SU-DHL-6 (cell line): Measurements from ENCODE around the gene CRYBG1.

Source experiments
- H2AFZ ChIP-seq: fragments of 200-600 bp; sonication (generic); 2 replicates; pipeline ENCODE4 v1.6.1; 2014; ENCODE audit warnings: low read depth, mild to moderate bottlenecking, moderate library complexity, mixed read lengths, antibody characterized with exemption, low read length; ENCODE audit not compliant: severe bottlenecking
- H3F3A ChIP-seq: fragments of 200-600 bp; shearing (Covaris generic); 2 replicates; pipeline ENCODE4 v1.6.0; 2016; ENCODE audit warnings: antibody characterized with exemption, mild to moderate bottlenecking; ENCODE audit not compliant: insufficient read depth
- H3K27ac ChIP-seq: fragments of 200-600 bp; sonication (generic); 2 replicates; pipeline ENCODE4 v1.5.1; 2016; ENCODE audit warnings: low read depth, mild to moderate bottlenecking, low read length, moderate library complexity, mixed read lengths
- H3K27me3 ChIP-seq: fragments of 200-600 bp; sonication (generic), shearing (Covaris generic); 2 replicates; pipeline ENCODE4 v1.6.0; 2014; ENCODE audit warnings: mild to moderate bottlenecking, low read length
- H3K36me3 ChIP-seq: fragments of 200-600 bp; sonication (generic); 2 replicates; pipeline ENCODE4 v1.6.1; 2014; ENCODE audit warnings: mild to moderate bottlenecking, low read length, mixed read lengths
- H3K4me2 ChIP-seq: fragments of 300-600, 200-600 bp; shearing (Covaris generic), sonication (generic); 2 replicates; pipeline ENCODE4 v1.6.0; 2014; ENCODE audit warnings: low read length, low read depth, mild to moderate bottlenecking; ENCODE audit not compliant: poor library complexity, severe bottlenecking
- H3K4me3 ChIP-seq: fragments of 200-600 bp; sonication (generic); 2 replicates; pipeline ENCODE4 v1.5.1; 2014; ENCODE audit warnings: antibody characterized with exemption, low read length, mild to moderate bottlenecking, mixed read lengths; ENCODE audit not compliant: insufficient read depth, poor library complexity, severe bottlenecking
- H3K79me2 ChIP-seq: fragments of 200-600 bp; sonication (generic); 2 replicates; pipeline ENCODE4 v1.6.1; 2014; ENCODE audit warnings: mild to moderate bottlenecking, low read length, moderate library complexity; ENCODE audit not compliant: insufficient read depth
- H3K9ac ChIP-seq: fragments of 200-600 bp; sonication (generic); 2 replicates; pipeline ENCODE4 v1.7.0; 2014; ENCODE audit warnings: mild to moderate bottlenecking, low read length
- H3K9me2 ChIP-seq: fragments of 200-600 bp; sonication (generic); replicated peaks from 2 replicates; pipeline ENCODE4 v1.6.1; 2014; ENCODE audit warnings: low read length; ENCODE audit not compliant: insufficient read depth
- H3K9me3 ChIP-seq: fragments of 200-600 bp; sonication (generic); 2 replicates; pipeline ENCODE4 v1.6.1; 2014; ENCODE audit warnings: low read length, mixed read lengths; ENCODE audit not compliant: insufficient read depth
- H4K20me1 ChIP-seq: fragments of 200-600 bp; sonication (generic); 2 replicates; pipeline ENCODE4 v1.6.1; 2014; ENCODE audit warnings: low read depth, mild to moderate bottlenecking, antibody characterized with exemption, low read length, moderate library complexity, mixed read lengths
- EZH2phosphoT487 ChIP-seq: fragments of 200-600 bp; sonication (generic), shearing (Covaris generic); conservative IDR thresholded peaks from 2 replicates; pipeline ENCODE4 v1.6.1; 2018; ENCODE audit warnings: mild to moderate bottlenecking, antibody characterized with exemption, low read length, moderate library complexity, mixed read lengths
- TF ChIP-seq, protein P1 (sequence below): fragments of 200-600 bp; sonication (generic); IDR thresholded peaks from one replicate; pipeline ENCODE4 v1.5.1; 2017; ENCODE audit warnings: antibody characterized with exemption, mild to moderate bottlenecking, low read length, moderate library complexity; ENCODE audit not compliant: insufficient read depth, poor library complexity, severe bottlenecking

The CRYBG1 gene

DNA sequence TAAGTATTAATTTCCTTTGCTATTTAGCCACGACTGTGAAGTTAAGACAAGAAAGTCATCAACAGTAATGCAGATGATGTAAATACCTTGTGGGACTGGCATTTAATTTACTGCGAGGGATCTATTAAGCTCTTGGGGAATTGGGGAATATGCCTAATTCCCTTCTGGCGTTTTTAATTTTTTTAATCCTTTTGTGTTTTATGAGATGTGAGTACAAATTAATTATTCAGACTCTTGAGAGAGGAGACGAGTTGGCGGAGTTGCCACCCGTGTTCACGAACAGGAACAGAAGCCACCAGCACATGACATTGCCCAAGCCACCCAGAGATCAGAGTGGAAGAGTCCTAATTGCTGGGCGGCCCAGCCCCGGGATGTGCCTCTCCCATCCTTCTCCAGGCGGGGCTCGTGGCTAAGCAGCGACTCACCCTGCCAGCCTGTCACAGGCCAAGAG lies 533 bp upstream of the CRYBG1 start:
- H3K27me3 ChIP-seq, result no peaks in the 10 kb centered on the region
- no peak overlapping the region for H2AFZ ChIP-seq
- no peaks in the 10 kb centered on the region for H3K9me3 ChIP-seq
- H3K79me2 ChIP-seq, result no peaks in the 10 kb centered on the region
- no peaks in the 10 kb centered on the region for H3K9me2 ChIP-seq
- no peak overlapping the region for H3K27ac ChIP-seq
- H3K36me3 ChIP-seq, result no peaks in the 10 kb centered on the region
- H3K9ac ChIP-seq, result no peak overlapping the region
- no peak for TF ChIP-seq EZH2phosphoT487
- TF ChIP-seq, protein P1, sequence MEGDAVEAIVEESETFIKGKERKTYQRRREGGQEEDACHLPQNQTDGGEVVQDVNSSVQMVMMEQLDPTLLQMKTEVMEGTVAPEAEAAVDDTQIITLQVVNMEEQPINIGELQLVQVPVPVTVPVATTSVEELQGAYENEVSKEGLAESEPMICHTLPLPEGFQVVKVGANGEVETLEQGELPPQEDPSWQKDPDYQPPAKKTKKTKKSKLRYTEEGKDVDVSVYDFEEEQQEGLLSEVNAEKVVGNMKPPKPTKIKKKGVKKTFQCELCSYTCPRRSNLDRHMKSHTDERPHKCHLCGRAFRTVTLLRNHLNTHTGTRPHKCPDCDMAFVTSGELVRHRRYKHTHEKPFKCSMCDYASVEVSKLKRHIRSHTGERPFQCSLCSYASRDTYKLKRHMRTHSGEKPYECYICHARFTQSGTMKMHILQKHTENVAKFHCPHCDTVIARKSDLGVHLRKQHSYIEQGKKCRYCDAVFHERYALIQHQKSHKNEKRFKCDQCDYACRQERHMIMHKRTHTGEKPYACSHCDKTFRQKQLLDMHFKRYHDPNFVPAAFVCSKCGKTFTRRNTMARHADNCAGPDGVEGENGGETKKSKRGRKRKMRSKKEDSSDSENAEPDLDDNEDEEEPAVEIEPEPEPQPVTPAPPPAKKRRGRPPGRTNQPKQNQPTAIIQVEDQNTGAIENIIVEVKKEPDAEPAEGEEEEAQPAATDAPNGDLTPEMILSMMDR, result no peak
- no peak overlapping the region for H3K4me2 ChIP-seq
- H3F3A ChIP-seq, result no peaks in the 10 kb centered on the region
- H4K20me1 ChIP-seq, result no peaks in the 10 kb centered on the region
- H3K4me3 ChIP-seq, result no peak overlapping the region

DNA sequence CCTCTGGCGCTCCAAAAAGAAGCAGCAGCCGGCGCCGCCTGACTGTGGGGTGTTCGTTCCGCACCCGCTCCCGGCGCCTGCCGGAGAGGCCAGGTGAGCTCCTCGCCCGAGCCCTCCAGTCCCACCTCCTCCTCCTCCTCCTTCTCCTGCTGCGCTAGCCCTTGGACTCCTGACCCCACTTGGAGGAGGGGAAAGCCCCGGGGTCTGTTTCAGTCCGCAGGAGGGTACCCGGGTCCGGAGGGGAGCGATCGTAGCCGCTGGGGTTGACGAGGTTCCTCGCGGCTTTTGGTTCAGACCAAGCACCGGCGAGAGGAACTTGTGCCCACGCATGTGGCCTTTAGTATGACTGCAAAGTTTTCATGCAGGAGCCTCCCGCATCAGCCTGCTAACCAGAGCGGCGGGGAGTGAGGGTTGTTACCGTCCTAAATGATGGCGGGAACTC lies 493 bp downstream of the CRYBG1 start:
- Histone ChIP-seq H3K9me2 (no peaks in the 10 kb centered on the region), H3K27ac (no peak overlapping the region), H3K9ac (no peak overlapping the region), H3K79me2 (no peaks in the 10 kb centered on the region), H3K36me3 (no peaks in the 10 kb centered on the region), H3K27me3 (no peaks in the 10 kb centered on the region), H3K4me3 (no peak overlapping the region), H4K20me1 (no peaks in the 10 kb centered on the region), H3F3A (no peaks in the 10 kb centered on the region), H2AFZ (no peak overlapping the region), H3K4me2 (no peak overlapping the region), H3K9me3 (no peaks in the 10 kb centered on the region)
- TF ChIP-seq, protein P1, result no peak
- TF ChIP-seq EZH2phosphoT487, result no peak

DNA sequence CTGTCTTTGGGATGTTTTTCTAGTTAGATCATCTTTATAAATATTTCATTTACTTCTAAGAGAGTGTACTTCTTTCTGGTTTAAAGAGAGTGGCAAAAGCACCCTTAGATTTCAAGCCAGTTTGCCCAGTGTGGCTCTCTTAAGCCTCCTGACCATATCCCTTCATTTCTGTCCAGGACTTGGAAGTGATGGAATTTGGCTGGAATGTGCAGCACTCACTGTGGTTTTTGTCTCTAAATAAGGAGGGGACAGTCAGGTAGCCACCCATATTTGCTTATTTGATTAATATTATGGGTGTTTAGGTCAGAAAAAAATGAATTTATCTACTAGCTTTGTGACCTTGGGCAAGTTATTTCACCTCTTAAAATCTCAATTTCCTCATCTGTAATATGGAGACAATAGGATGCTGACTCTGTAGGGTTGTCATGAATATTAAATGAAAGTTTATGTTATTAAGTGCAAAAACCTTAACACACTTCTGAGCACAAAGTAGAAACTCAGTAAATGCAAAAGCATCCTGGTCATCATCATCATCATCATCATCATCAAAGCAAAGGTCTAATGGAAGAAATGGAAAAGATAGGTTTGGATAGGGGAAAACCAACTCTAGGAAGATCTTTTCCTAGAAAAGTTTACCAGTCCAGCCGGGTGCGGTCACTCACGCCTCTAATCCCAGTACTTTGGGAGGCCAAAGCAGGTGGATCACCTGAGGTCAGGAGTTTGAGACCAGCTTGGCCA lies 3.1 kb downstream of the CRYBG1 start:
- H3K4me2 ChIP-seq, result no peak overlapping the region
- no peak overlapping the region for H2AFZ ChIP-seq
- TF ChIP-seq, protein P1, result no peak
- no peak for TF ChIP-seq EZH2phosphoT487
- no peaks in the 10 kb centered on the region for H4K20me1 ChIP-seq
- H3K9me3 ChIP-seq, result no peaks in the 10 kb centered on the region
- H3K9me2 ChIP-seq, result no peaks in the 10 kb centered on the region
- H3K4me3 ChIP-seq, result no peak overlapping the region
- H3K9ac ChIP-seq, result no peak overlapping the region
- no peak overlapping the region for H3K27ac ChIP-seq
- H3F3A ChIP-seq, result no peaks in the 10 kb centered on the region
- H3K36me3 ChIP-seq, result no peaks in the 10 kb centered on the region
- no peaks in the 10 kb centered on the region for H3K79me2 ChIP-seq
- no peaks in the 10 kb centered on the region for H3K27me3 ChIP-seq
